Sigmoid colon (tissue), 7 donors: Measurements from ENCODE around the gene MCIDAS. TPM values are rescaled to one million over a fixed set of nuclear protein-coding genes. Genes with fewer than 3 reads are reported as not detected.

Experiments
- DNase-seq: peaks from one replicate; pipeline ENCODE4 v3.0.0-alpha.2; 2019
- H3K27ac ChIP-seq, 4 donors: fragments of 200-600 bp; sonication (generic); one replicate each; pipeline ENCODE4 v1.5.1; 2016 to 2019; ENCODE audit warnings: mild to moderate bottlenecking in 1 of 4
- H3K27me3 ChIP-seq, 3 donors: fragments of 200-600 bp; sonication (generic); one replicate each; pipeline ENCODE4 v1.5.1; 2019; ENCODE audit warnings: mild to moderate bottlenecking in 1 of 3
- H3K36me3 ChIP-seq, 4 donors: fragments of 200-600 bp; sonication (generic); one replicate each; pipeline ENCODE4 v1.5.1; 2016 to 2019
- H3K4me1 ChIP-seq, 4 donors: fragments of 200-600 bp; sonication (generic); one replicate each; pipeline ENCODE4 v1.5.1; 2017 to 2019
- H3K4me3 ChIP-seq, 4 donors: fragments of 200-600 bp; sonication (generic); one replicate each; pipeline ENCODE4 v1.5.1; 2017 to 2019; ENCODE audit warnings: mild to moderate bottlenecking in 2 of 4, moderate library complexity in 1 of 4
- H3K9me3 ChIP-seq, 4 donors: fragments of 200-600 bp in 3 of 4; sonication (generic) in 3 of 4; one replicate each; pipeline versions ENCODE4 v1.5.1 to v1.6.1; 2013 to 2019
- CTCF ChIP-seq, 4 experiments: fragments of 450-650 bp in 3 of 4; fragments of 200-600 bp in 1 of 4; IDR thresholded peaks; one replicate each; pipeline ENCODE4 v1.5.1; 2016 to 2019; ENCODE audit warnings: antibody characterized with exemption in 4 of 4, mild to moderate bottlenecking in 3 of 4, moderate library complexity in 2 of 4
- EP300 ChIP-seq, 4 donors: sonication (generic); formaldehyde crosslinking; IDR thresholded peaks; one replicate each; pipeline ENCODE4 v1.6.1; 2017; ENCODE audit warnings: antibody characterized with exemption in 4 of 4
- POLR2A ChIP-seq, 2 donors: fragments of 450-650 bp; IDR thresholded peaks; one replicate each; pipeline ENCODE4 v1.6.1; 2016; ENCODE audit warnings: antibody characterized with exemption in 2 of 2, mild to moderate bottlenecking in 2 of 2, moderate library complexity in 2 of 2
- POLR2AphosphoS5 ChIP-seq, 4 donors: sonication (generic); formaldehyde crosslinking; IDR thresholded peaks; one replicate each; pipeline ENCODE4 v1.6.1; 2017; ENCODE audit warnings: antibody characterized with exemption in 4 of 4
- WGBS, 2 donors: extraction: QIAGEN DNeasy Blood & Tissue Kit; methylation state at CpG; one replicate each; pipeline ENCODE4 v1.1.7; 2013; 5-methylcytosine and 5-hydroxymethylcytosine counted together
- intact Hi-C: fragments of 100-400 bp; cut with DNase I; formaldehyde crosslinking; loops from one replicate; pipeline ENCODE4 v1.15.1; 2023
- polyA plus RNA-seq, 3 donors: library from polyadenylated mRNA; stranded (reverse); fragments of 200-250 nt; gene quantifications; one replicate each; pipeline ENCODE4 v1.2.3, GENCODE V29; 2013
- total RNA-seq, 4 donors: library from RNA; depleted of rRNA; stranded (reverse); fragments of >200 nt; gene quantifications; one replicate each; pipeline ENCODE4 v1.1.0, GENCODE V29; 2016
- donor health status: healthy with polysubstance abuse.
- donor health status: Bipolar disorder and iron deficiency.
- donor health status: healthy.

The MCIDAS gene
- total and polyA plus RNA-seq, 7 donors, result 0.15 to 3.6 TPM; not detected in 5

GRCh38 chr5:55222985-55223811 is 3.9 kb downstream of the MCIDAS start:
- 10 to 17% methylated on average over 61 of the region's 61 CpGs for WGBS, 2 donors
- H3K4me1 ChIP-seq, result peaks cover 0 to 33% (median 28%) of the 10 kb centered on the region in 4 donors
- peaks cover 84 to 100% (median 84%) of the 10 kb centered on the region in 3 donors for H3K27me3 ChIP-seq
- H3K9me3 ChIP-seq, result no peaks in the 10 kb centered on the region
- DNase-seq, result no peak
- TF ChIP-seq CTCF (IDR thresholded peaks at IDR 0.05), result no peak
- no peak for TF ChIP-seq POLR2A (IDR thresholded peaks at IDR 0.05)
- TF ChIP-seq EP300 (IDR thresholded peaks at IDR 0.05), result no peak
- no peak overlapping the region for H3K4me3 ChIP-seq
- H3K27ac ChIP-seq, result no peak overlapping the region
- no peaks in the 10 kb centered on the region for H3K36me3 ChIP-seq
- intact Hi-C loops, result no loop called here

- Histone ChIP-seq H3K27me3 (peaks cover 75 to 98% (median 76%) of the 10 kb centered on the region in 3 donors), H3K4me3 (no peak overlapping the region), H3K36me3 (no peaks in the 10 kb centered on the region), H3K27ac (no peak overlapping the region), H3K4me1 (peaks cover 0 to 26% (median 22%) of the 10 kb centered on the region in 4 donors), H3K9me3 (no peaks in the 10 kb centered on the region)
- DNase-seq, result no peak
- WGBS, 2 donors, result 25 to 40% methylated on average over 30 of the region's 30 CpGs
- intact Hi-C loops, result no loop called here
- TF ChIP-seq POLR2A (IDR thresholded peaks at IDR 0.05) (no peak), EP300 (IDR thresholded peaks at IDR 0.05) (no peak), CTCF (IDR thresholded peaks at IDR 0.05) (no peak), POLR2AphosphoS5 (IDR thresholded peaks at IDR 0.05) (no peak)
Observed at GRCh38 chr5:55222092-55222984, 4.8 kb downstream of the MCIDAS start.

- no peak for DNase-seq
- H3K4me3 ChIP-seq, result peak overlapping the region in 3 of 4 donors; percentile 10 to 21 (median 21)
- WGBS, 2 donors, result 3 to 4% methylated on average over 62 of the region's 62 CpGs
- intact Hi-C loops, result no loop called here
- TF ChIP-seq CTCF (IDR thresholded peaks at IDR 0.05) (no peak), POLR2AphosphoS5 (IDR thresholded peaks at IDR 0.05) (no peak), POLR2A (IDR thresholded peaks at IDR 0.05) (no peak), EP300 (IDR thresholded peaks at IDR 0.05) (no peak)
- no peak overlapping the region for H3K27ac ChIP-seq
- no peaks in the 10 kb centered on the region for H3K36me3 ChIP-seq
- no peaks in the 10 kb centered on the region for H3K9me3 ChIP-seq
- peaks cover 0 to 14% (median 11%) of the 10 kb centered on the region in 4 donors for H3K4me1 ChIP-seq
- peaks cover 58 to 81% (median 59%) of the 10 kb centered on the region in 3 donors for H3K27me3 ChIP-seq
Observed at GRCh38 chr5:55220433-55221185, 6.5 kb downstream of the MCIDAS start.

GRCh38 chr5:55219770-55220169 is 7.3 kb downstream of the MCIDAS start:
- Histone ChIP-seq H3K4me1 (peaks cover 0 to 14% (median 11%) of the 10 kb centered on the region in 4 donors), H3K4me3 (no peak overlapping the region), H3K27me3 (peaks cover 50 to 72% (median 50%) of the 10 kb centered on the region in 3 donors), H3K9me3 (no peaks in the 10 kb centered on the region), H3K27ac (no peak overlapping the region), H3K36me3 (no peaks in the 10 kb centered on the region)
- intact Hi-C loops, result no loop called here
- 81 to 84% methylated on average over 3 of the region's 3 CpGs for WGBS, 2 donors
- no peak for DNase-seq
- TF ChIP-seq POLR2A (IDR thresholded peaks at IDR 0.05), result no peak
- TF ChIP-seq EP300 (IDR thresholded peaks at IDR 0.05), result no peak
- no peak for TF ChIP-seq POLR2AphosphoS5 (IDR thresholded peaks at IDR 0.05)
- TF ChIP-seq CTCF (IDR thresholded peaks at IDR 0.05), result no peak
